GM20000 (cell line): ENCODE results near the gene HGD.
"Not testable (repeated sequence)": the region's sequence is repeated elsewhere in the genome, so short reads cannot be mapped to it uniquely, and the experiment has no call there.

ENCODE experiments used
- DNase-seq: peaks from one replicate; pipeline ENCODE4 v3.0.0; 2012; ENCODE audit warnings: low spot score
- TF ChIP-seq, protein P1 (sequence below): IDR thresholded peaks from 2 replicates; pipeline ENCODE4 v1.5.1; 2012; ENCODE audit warnings: mild to moderate bottlenecking, control low read depth; ENCODE audit errors: extremely low read depth, missing control alignments

HGD gene

GRCh38 chr3:120634539-120634938 lies 47.5 kb downstream of the HGD start:
- no peak for DNase-seq
- TF ChIP-seq, protein P1, sequence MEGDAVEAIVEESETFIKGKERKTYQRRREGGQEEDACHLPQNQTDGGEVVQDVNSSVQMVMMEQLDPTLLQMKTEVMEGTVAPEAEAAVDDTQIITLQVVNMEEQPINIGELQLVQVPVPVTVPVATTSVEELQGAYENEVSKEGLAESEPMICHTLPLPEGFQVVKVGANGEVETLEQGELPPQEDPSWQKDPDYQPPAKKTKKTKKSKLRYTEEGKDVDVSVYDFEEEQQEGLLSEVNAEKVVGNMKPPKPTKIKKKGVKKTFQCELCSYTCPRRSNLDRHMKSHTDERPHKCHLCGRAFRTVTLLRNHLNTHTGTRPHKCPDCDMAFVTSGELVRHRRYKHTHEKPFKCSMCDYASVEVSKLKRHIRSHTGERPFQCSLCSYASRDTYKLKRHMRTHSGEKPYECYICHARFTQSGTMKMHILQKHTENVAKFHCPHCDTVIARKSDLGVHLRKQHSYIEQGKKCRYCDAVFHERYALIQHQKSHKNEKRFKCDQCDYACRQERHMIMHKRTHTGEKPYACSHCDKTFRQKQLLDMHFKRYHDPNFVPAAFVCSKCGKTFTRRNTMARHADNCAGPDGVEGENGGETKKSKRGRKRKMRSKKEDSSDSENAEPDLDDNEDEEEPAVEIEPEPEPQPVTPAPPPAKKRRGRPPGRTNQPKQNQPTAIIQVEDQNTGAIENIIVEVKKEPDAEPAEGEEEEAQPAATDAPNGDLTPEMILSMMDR, result no peak

DNA sequence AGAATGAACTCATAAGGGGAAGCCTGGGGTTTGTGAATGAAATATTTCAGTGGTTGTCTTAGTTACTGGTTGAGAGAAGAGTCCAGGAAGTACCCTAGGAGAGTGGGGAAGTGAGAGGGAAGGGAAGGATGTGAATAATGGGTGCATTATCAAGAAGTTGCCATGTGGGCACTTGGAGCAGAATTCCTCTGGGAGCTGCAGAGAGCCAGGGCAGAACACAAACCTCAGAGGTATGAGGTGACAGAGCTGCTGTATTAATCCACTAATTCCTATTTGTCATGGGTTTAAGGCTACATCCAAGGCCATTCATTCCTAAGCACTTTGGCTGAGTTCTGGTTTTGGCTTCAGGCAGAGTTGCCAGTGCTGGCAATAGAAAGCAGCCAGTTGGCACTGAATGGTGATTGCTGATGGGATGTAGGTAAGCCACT lies 56.9 kb downstream of the HGD start:
- no peak for DNase-seq

GRCh38 chr3:120623727-120624093 lies 58.3 kb downstream of the HGD start:
- DNase-seq, result no peak
- TF ChIP-seq, protein P1, result no peak

More for the DNA sequence above, 56.9 kb downstream of the HGD start:
- TF ChIP-seq, protein P1, result no peak

GRCh38 chr3:120622870-120623726 lies 58.9 kb downstream of the HGD start:
- DNase-seq, result no peak

DNA sequence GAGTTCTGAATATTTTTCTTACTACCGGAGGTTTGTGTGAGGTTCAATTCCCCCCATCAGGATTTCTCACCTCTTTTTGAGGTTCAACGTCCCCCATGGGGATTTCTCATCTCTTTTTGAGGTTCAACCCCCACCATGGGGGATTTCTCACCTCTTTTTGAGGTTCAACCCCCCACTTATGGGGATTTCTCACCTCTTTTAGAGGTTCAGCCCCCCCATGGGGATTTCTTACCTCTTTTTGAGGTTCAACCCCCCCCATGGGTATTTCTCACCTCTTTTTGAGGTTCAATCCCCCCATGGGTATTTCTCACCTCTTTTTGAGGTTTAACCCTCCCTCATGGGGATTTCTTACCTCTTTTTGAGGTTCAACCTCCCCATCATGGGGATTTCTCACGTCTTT lies 59.6 kb downstream of the HGD start:
- TF ChIP-seq, protein P1, result no peak
- no peak for DNase-seq

More at GRCh38 chr3:120622870-120623726, 58.9 kb downstream of the HGD start:
- TF ChIP-seq, protein P1, result peak; percentile 11

GRCh38 chr3:120616745-120617144 lies 65.3 kb downstream of the HGD start:
- DNase-seq, result not testable (repeated sequence)

DNA sequence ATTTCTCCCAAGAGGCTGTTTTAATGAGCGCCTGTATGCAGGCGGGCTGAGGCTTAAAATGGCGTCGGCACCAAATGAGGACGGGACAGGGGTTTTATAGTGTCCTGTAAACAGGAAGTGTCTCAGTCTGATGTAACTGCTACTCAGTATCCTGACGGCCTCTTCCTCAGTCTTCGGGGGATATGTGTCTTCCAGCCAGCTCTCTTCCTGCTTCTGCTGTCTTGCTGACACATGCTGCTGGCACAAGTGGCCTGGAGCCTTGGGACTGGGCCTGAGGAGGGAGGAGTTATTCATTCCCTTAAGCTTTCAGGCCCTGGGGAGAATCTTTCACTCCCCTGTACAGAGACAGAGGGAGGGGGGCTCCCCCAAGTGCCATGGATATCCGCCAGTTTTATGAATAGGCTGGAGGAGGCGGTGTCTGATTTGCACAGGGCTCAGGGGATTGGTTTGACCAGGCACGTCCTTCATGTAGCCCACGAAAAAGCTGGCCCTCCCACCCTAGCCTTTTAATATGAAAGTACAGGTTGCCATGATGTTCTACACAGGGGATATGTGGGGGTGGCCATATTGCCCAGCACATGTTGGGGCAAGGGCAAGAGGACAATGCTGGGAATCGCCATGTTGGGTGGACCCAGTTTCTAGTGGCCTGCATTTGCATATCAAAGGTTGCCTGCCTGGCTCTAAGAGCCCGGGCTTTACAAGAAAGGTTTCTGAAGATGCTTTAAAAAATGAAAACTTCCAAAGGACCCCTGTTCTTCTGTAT lies 66.0 kb downstream of the HGD start:
- no peak for DNase-seq
- TF ChIP-seq, protein P1, result no peak

- DNase-seq, result no peak
- TF ChIP-seq, protein P1, result no peak
Measured at GRCh38 chr3:120614765-120615164, 67.3 kb downstream of the HGD start.
